Loucy (cell line): Measurements from ENCODE around the gene GATA1.

ENCODE experiments used
- EZH2phosphoT487 ChIP-seq: fragments of 200-600 bp; IDR thresholded peaks from 2 replicates; pipeline ENCODE4 v1.6.1; 2018; ENCODE audit warnings: antibody characterized with exemption, mild to moderate bottlenecking, moderate library complexity, borderline replicate concordance
- TF ChIP-seq, protein P1 (sequence below): fragments of 200-600 bp; sonication (generic); conservative IDR thresholded peaks from 2 replicates; pipeline ENCODE4 v1.5.1; 2014; ENCODE audit warnings: mild to moderate bottlenecking, antibody characterized with exemption, low read length

GRCh38 chrX:48786341-48786800, at the start of gene GATA1:
- TF ChIP-seq, protein P1, sequence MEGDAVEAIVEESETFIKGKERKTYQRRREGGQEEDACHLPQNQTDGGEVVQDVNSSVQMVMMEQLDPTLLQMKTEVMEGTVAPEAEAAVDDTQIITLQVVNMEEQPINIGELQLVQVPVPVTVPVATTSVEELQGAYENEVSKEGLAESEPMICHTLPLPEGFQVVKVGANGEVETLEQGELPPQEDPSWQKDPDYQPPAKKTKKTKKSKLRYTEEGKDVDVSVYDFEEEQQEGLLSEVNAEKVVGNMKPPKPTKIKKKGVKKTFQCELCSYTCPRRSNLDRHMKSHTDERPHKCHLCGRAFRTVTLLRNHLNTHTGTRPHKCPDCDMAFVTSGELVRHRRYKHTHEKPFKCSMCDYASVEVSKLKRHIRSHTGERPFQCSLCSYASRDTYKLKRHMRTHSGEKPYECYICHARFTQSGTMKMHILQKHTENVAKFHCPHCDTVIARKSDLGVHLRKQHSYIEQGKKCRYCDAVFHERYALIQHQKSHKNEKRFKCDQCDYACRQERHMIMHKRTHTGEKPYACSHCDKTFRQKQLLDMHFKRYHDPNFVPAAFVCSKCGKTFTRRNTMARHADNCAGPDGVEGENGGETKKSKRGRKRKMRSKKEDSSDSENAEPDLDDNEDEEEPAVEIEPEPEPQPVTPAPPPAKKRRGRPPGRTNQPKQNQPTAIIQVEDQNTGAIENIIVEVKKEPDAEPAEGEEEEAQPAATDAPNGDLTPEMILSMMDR, result no peak
- no peak for TF ChIP-seq EZH2phosphoT487
